ENCODE data around the gene UBR3.
"Not testable (repeated sequence)": the region's sequence is repeated elsewhere in the genome, so short reads cannot be mapped to it uniquely, and the experiment has no call there.

The UBR3 gene

DNA sequence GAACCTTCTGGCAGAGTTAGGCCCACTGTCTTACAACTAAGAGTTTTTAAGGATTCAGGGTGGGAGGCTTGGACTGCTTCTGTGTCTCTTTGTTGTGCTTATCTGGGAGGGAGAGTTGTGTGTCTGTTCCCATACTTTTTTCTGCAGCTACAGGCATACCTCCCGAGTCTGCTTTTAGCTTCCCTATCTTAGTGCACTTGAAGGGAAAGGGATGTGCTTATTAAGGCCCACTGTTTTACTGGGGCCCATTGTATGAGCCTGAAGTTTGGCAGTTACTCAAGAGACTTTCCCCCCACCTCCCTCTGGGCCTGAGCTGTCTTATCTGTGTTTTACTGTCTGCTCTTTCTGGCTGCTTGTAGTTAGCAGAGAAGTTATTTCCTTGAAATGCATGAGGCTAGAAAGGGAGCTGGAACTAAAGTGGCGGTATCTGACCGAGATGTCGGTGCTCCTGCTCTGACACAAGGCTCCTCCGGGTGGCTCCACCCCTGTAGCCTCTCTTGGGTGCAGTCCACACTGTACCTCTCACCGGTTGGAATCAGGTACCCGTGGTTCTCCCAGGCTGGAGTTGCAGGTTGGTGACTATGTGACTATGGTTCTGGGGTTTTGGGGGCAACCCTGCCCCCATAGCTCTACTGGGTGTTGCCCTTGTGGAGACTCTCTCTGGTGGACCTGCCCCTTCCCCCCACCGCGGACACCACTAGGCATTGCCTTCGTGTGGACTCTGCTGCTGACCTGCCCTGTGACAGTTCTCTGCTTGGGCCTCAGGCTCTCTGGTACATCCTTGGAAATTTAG lies 12.9 kb downstream of the UBR3 start:
- no peak for TF ChIP-seq CTCF (IDR thresholded peaks at IDR 0.05; ENCODE audit: extremely low read depth, insufficient read depth, missing control alignments)
- no peak for DNase-seq (ENCODE audit: low spot score)
- in situ Hi-C loops (cut with MboI; ENCODE audit: low pct_unique_long_range_greater_than_20kb, low sequenced_read_pairs, unreplicated experiment): no loop called here

DNA sequence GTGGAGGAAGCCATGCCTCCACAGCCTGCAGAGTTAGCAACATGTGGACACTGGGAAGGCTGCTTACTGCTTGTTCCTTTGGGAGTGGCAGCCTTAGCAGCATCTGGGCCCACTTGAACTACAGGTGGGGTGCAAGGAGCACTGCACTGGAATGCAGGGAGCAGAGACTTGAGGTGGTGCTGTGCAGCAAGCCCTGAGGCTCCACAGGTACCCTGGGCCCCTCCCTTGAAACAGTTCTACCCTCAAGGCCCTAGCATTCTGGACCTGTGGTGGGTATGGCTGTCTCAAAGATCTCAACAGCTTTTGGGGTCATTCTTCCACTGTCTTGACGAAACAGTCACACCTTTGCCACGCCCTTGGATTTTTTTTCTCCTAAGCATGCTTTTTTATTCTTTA lies 13.5 kb downstream of the UBR3 start:
- no peak for TF ChIP-seq CTCF (IDR thresholded peaks at IDR 0.05; ENCODE audit: extremely low read depth, insufficient read depth, missing control alignments)
- in situ Hi-C loops (cut with MboI; ENCODE audit: low pct_unique_long_range_greater_than_20kb, low sequenced_read_pairs, unreplicated experiment): no loop called here
- no peak for DNase-seq (ENCODE audit: low spot score)

- in situ Hi-C loops (cut with MboI; ENCODE audit: low pct_unique_long_range_greater_than_20kb, low sequenced_read_pairs, unreplicated experiment); DNase-seq (ENCODE audit: low spot score): not testable (repeated sequence)
Measured at GRCh38 chr2:169841625-169842024, 14.4 kb downstream of the UBR3 start.

GRCh38 chr2:169845016-169845415 lies 17.8 kb downstream of the UBR3 start:
- no peak for DNase-seq (ENCODE audit: low spot score)
- TF ChIP-seq CTCF (IDR thresholded peaks at IDR 0.05; ENCODE audit: extremely low read depth, insufficient read depth, missing control alignments): no peak
- in situ Hi-C loops (cut with MboI; ENCODE audit: low pct_unique_long_range_greater_than_20kb, low sequenced_read_pairs, unreplicated experiment): no loop called here

- DNase-seq (ENCODE audit: low spot score); in situ Hi-C loops (cut with MboI; ENCODE audit: low pct_unique_long_range_greater_than_20kb, low sequenced_read_pairs, unreplicated experiment): not testable (repeated sequence)
Measured at GRCh38 chr2:169848959-169849693, 21.9 kb downstream of the UBR3 start.

GRCh38 chr2:169849710-169850109 lies 22.5 kb downstream of the UBR3 start:
- no peak for DNase-seq (ENCODE audit: low spot score)
- in situ Hi-C loops (cut with MboI; ENCODE audit: low pct_unique_long_range_greater_than_20kb, low sequenced_read_pairs, unreplicated experiment): no loop called here
- TF ChIP-seq CTCF (IDR thresholded peaks at IDR 0.05; ENCODE audit: extremely low read depth, insufficient read depth, missing control alignments): no peak

- no peak for TF ChIP-seq CTCF (IDR thresholded peaks at IDR 0.05; ENCODE audit: extremely low read depth, insufficient read depth, missing control alignments)
- no peak for DNase-seq (ENCODE audit: low spot score)
- in situ Hi-C loops (cut with MboI; ENCODE audit: low pct_unique_long_range_greater_than_20kb, low sequenced_read_pairs, unreplicated experiment): no loop called here
Measured at GRCh38 chr2:169853041-169853668, 25.9 kb downstream of the UBR3 start.

GRCh38 chr2:169855281-169856258 lies 28.3 kb downstream of the UBR3 start:
- in situ Hi-C loops (cut with MboI; ENCODE audit: low pct_unique_long_range_greater_than_20kb, low sequenced_read_pairs, unreplicated experiment); DNase-seq (ENCODE audit: low spot score): not testable (repeated sequence)
